ENCODE data around the gene AXL. TPM values are rescaled to one million over a fixed set of nuclear protein-coding genes. Genes with fewer than 3 reads are reported as not detected.
A peak's percentile ranks its signal among the peaks of the same experiment; 100 is the strongest.

AXL gene
- total and polyA plus RNA-seq, 2 of the 13 experiments (the other 11 are each of a cell fraction or from before 2014, with no cell fraction given): 0.71 to 5.9 TPM

GRCh38 chr19:41265395-41266153, 46.6 kb downstream of the AXL start (continued):
- TF ChIP-seq, protein P1, sequence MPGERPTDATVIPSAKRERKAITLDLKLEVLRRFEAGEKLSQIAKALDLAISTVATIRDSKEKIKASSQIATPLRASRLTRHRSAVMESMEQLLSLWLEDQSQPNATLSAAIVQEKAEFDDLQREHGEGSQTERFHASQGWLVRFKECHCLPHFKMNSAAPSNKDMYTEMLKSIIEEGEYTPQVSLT (CRISPR knock-in tag; IDR thresholded peaks at IDR 0.05; ENCODE audit: borderline replicate concordance, low read depth): peak; percentile 39; the same call in 1 of the 2 replicates
- TF ChIP-seq TEAD2 (CRISPR knock-in tag; IDR thresholded peaks at IDR 0.05): no peak
- no peak for TF ChIP-seq TOPORS (CRISPR knock-in tag; IDR thresholded peaks at IDR 0.05)
- no peak for TF ChIP-seq ASH2L (IDR thresholded peaks at IDR 0.05; ENCODE audit: insufficient read length, low read depth, low read length)
- 0 out of 2 replicates have a peak, but pooled peaks have one; percentile 23 for TF ChIP-seq ZNF335 (CRISPR knock-in tag; IDR thresholded peaks at IDR 0.05)
- TF ChIP-seq REST (IDR thresholded peaks at IDR 0.05; ENCODE audit: borderline replicate concordance in 1 of 2, low read depth in 1 of 2, low read length in 2 of 2): no peak
- no peak for TF ChIP-seq ETV5 (CRISPR knock-in tag; IDR thresholded peaks at IDR 0.05; ENCODE audit: borderline replicate concordance)
- 0 out of 2 replicates have a peak, but pooled peaks have one; percentile 26 for TF ChIP-seq KDM2A (CRISPR knock-in tag; IDR thresholded peaks at IDR 0.05; ENCODE audit: borderline replicate concordance, low read depth)
- TF ChIP-seq PTBP1 (IDR thresholded peaks at IDR 0.05; ENCODE audit: low read depth, low read length, poor library complexity, severe bottlenecking): no peak
- TF ChIP-seq NKX3-1 (CRISPR knock-in tag; IDR thresholded peaks at IDR 0.05): no peak
- TF ChIP-seq ZNF33B (CRISPR knock-in tag; IDR thresholded peaks at IDR 0.05): no peak
- TF ChIP-seq SP5 (CRISPR knock-in tag; IDR thresholded peaks at IDR 0.05; ENCODE audit: borderline replicate concordance, low read depth): no peak
- TF ChIP-seq GABPA (IDR thresholded peaks at IDR 0.05; ENCODE audit: low read depth, low read length): no peak
- no peak for TF ChIP-seq GABPA (CRISPR knock-in tag; IDR thresholded peaks at IDR 0.05; ENCODE audit: low read depth)
- no peak for TF ChIP-seq NR2F2 (IDR thresholded peaks at IDR 0.05; ENCODE audit: borderline replicate concordance, low read depth)
- no peak for TF ChIP-seq SRSF4 (IDR thresholded peaks at IDR 0.05; ENCODE audit: low read depth, low read length, poor library complexity, severe bottlenecking)
- TF ChIP-seq WIZ (CRISPR knock-in tag; IDR thresholded peaks at IDR 0.05): 0 out of 2 replicates have a peak, but pooled peaks have one; percentile 59
- no peak for TF ChIP-seq ZNF10 (CRISPR knock-in tag; IDR thresholded peaks at IDR 0.05; ENCODE audit: borderline replicate concordance, low read depth)
- no peak for TF ChIP-seq ARID3A (IDR thresholded peaks at IDR 0.05; ENCODE audit: low read depth, low read length)
- TF ChIP-seq, protein P2, sequence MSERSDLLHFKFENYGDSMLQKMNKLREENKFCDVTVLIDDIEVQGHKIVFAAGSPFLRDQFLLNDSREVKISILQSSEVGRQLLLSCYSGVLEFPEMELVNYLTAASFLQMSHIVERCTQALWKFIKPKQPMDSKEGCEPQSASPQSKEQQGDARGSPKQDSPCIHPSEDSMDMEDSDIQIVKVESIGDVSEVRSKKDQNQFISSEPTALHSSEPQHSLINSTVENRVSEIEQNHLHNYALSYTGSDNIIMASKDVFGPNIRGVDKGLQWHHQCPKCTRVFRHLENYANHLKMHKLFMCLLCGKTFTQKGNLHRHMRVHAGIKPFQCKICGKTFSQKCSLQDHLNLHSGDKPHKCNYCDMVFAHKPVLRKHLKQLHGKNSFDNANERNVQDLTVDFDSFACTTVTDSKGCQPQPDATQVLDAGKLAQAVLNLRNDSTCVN (CRISPR knock-in tag; IDR thresholded peaks at IDR 0.05; ENCODE audit: borderline replicate concordance): no peak

Data from HepG2 (cell line).